GM12878 (cell line): ENCODE measurements around the gene P4HTM. TPM values are rescaled to one million over a fixed set of nuclear protein-coding genes. Genes with fewer than 3 reads are reported as not detected.

Experiments used
- ATAC-seq: fragments of 200-7000 bp; cut with Tn5 transposase; 3 replicates; pipeline ENCODE4 v1.9.1; 2020; ENCODE audit warnings: mild to moderate bottlenecking, moderate library complexity
- BruUV-seq: library from RNA; stranded (reverse); fragments of 400-500 nt; replicated peaks from 2 replicates; lab custom pipeline; 2021; lab: Mats Ljungman, UMichigan
- CTCF ChIA-PET: fragments of 300-600 bp; sonication (Branson Sonifier 250); formaldehyde crosslinking; extraction: SDS; loops from one replicate; lab custom pipeline; 2021; ENCODE audit warnings: inconsistent platforms; lab: Yijun Ruan, JAX
- POLR2A ChIA-PET: fragments of 350-600 bp; formaldehyde crosslinking; extraction: SDS; loops from one replicate; lab custom pipeline; 2021; ENCODE audit warnings: inconsistent platforms; lab: Charles Lee
- RAD21 ChIA-PET: fragments of 300-600 bp; sonication (Branson Sonifier 250); formaldehyde crosslinking; loops from one replicate; lab custom pipeline; 2023; ENCODE audit warnings: antibody characterized with exemption; ENCODE audit not compliant: unreplicated experiment; lab: Charles Lee
- SMC1A ChIA-PET: fragments of 300-600 bp; sonication (Branson Sonifier 250); formaldehyde crosslinking; loops from one replicate; lab custom pipeline; 2023; ENCODE audit not compliant: unreplicated experiment, uncharacterized antibody; lab: Charles Lee
- DNase-seq: peaks from one replicate; pipeline ENCODE4 v3.0.0-alpha.2; 2011; ENCODE audit warnings: low read depth, low spot score
- FAIRE-seq: peaks from 3 replicates; lab custom pipeline; 2011; peaks lifted over from hg19 to GRCh38; lab: Jason Lieb, UNC
- H2AFZ ChIP-seq: 2 replicates; pipeline ENCODE4 v1.6.0; 2011; ENCODE audit warnings: low read depth, low read length, control low read depth; ENCODE audit not compliant: control insufficient read depth
- H3K27ac ChIP-seq: 2 replicates; pipeline ENCODE4 v1.5.1; 2011; ENCODE audit warnings: control low read depth; ENCODE audit not compliant: control insufficient read depth, insufficient read depth
- H3K27me3 ChIP-seq, 2 experiments: replicated peaks in 1 of 2; 2 replicates each; pipeline versions ENCODE4 v1.6.0 to v1.6.1; 2011; ENCODE audit warnings: low read length in 1 of 2; ENCODE audit not compliant: control insufficient read depth in 2 of 2, insufficient read depth in 2 of 2
- H3K36me3 ChIP-seq, 2 experiments: 2 replicates each; pipeline ENCODE4 v1.5.1; 2011; ENCODE audit warnings: low read length in 1 of 2; ENCODE audit not compliant: control insufficient read depth in 2 of 2, insufficient read depth in 2 of 2
- H3K4me1 ChIP-seq: 2 replicates; pipeline ENCODE4 v1.6.1; 2011; ENCODE audit warnings: mild to moderate bottlenecking, low read length, moderate library complexity, mixed read lengths; ENCODE audit not compliant: control insufficient read depth, insufficient read depth
- H3K4me2 ChIP-seq: 2 replicates; pipeline ENCODE4 v1.6.0; 2011; ENCODE audit warnings: control low read depth; ENCODE audit not compliant: control insufficient read depth, insufficient read depth
- H3K4me3 ChIP-seq: fragments of 200-600 bp; sonication (generic); 2 replicates; pipeline ENCODE4 v1.5.1; 2016
- H3K79me2 ChIP-seq: 2 replicates; pipeline ENCODE4 v1.6.0; 2011; ENCODE audit warnings: low read length; ENCODE audit not compliant: control insufficient read depth, insufficient read depth
- H3K9ac ChIP-seq: 2 replicates; pipeline ENCODE4 v1.8.0; 2011; ENCODE audit warnings: low read length, control low read depth, mixed read lengths; ENCODE audit not compliant: control insufficient read depth, insufficient read depth
- H3K9me3 ChIP-seq: replicated peaks from 3 replicates; pipeline ENCODE4 v1.5.1; 2011; ENCODE audit warnings: mild to moderate bottlenecking, low read length; ENCODE audit not compliant: control insufficient read depth, insufficient read depth
- H4K20me1 ChIP-seq: 2 replicates; pipeline ENCODE4 v1.6.0; 2011; ENCODE audit not compliant: control insufficient read depth, insufficient read depth
- PRDM15 ChIP-seq: fragments of 450-650 bp; formaldehyde crosslinking; IDR thresholded peaks from 2 replicates; pipeline ENCODE4 v1.4.0; 2020; ENCODE audit warnings: mild to moderate bottlenecking, moderate library complexity
- SKIL ChIP-seq: fragments of 450-650 bp; IDR thresholded peaks from 2 replicates; pipeline ENCODE4 v1.6.1; 2017; ENCODE audit warnings: mild to moderate bottlenecking, low read depth, inconsistent platforms; ENCODE audit not compliant: poor library complexity, severe bottlenecking
- in situ Hi-C: fragments of 300-500 bp; cut with MboI; formaldehyde crosslinking; loops from 9 replicates; pipeline ENCODE4 v1.14.3; 2018; ENCODE audit warnings: mixed read lengths
- intact Hi-C: fragments of 100-400 bp; cut with micrococcal nuclease; formaldehyde crosslinking; loops from one replicate; pipeline ENCODE4 v1.14.2; 2022; ENCODE audit not compliant: unreplicated experiment
- polyA plus RNA-seq, 11 experiments: library from polyadenylated mRNA; depleted of rRNA in 4 of 11; unstranded in 6 of 11; stranded (reverse) in 5 of 11; fragments of >200 nt; fragmentation: Nextera tagmentation in 4 of 11; fragmentation: Illumina TruSeq in 1 of 11; extraction: Ambion mirVana in 4 of 11; extraction: Trizol in 1 of 11; gene quantifications; 1 replicate in 1 of 11; 2 replicates in 10 of 11; pipeline versions ENCODE4 v1.2.1 to v1.2.3, GENCODE V29; 2011 to 2016; ENCODE audit warnings: inconsistent platforms in 2 of 11, missing spikeins in 2 of 11, low read depth in 1 of 11
- total RNA-seq, 4 experiments: library from RNA; depleted of rRNA in 3 of 4; stranded (reverse); fragments of >200 nt in 3 of 4; fragmentation: Illumina TruSeq in 1 of 4; extraction: Trizol in 1 of 4; gene quantifications; 2 replicates each; pipeline versions ENCODE4 v1.2.1 to v1.2.3, GENCODE V29; 2013 to 2021

The P4HTM gene
- total and polyA plus RNA-seq, 10 of the 15 experiments (the other 5 are each of a cell fraction or from before 2014, with no cell fraction given), result 0.76 to 28.8 (median 22.9) TPM

- no TSS peak for BruUV-seq
- POLR2A ChIA-PET, result interaction anchor here (1.1 kb wide), 1 partner anchor 13 kb away, joined by 5 read pairs; the partner anchor contains the start of gene WDR6
- CTCF ChIA-PET, result no interaction called here
Measured at GRCh38 chr3:48993834-48994233, 3.8 kb downstream of the P4HTM start.

More at GRCh38 chr3:48993834-48994233, 3.8 kb downstream of the P4HTM start:
- Histone ChIP-seq H3K9ac (no peak overlapping the region), H3K36me3 (no peaks in the 10 kb centered on the region), H3K79me2 (peaks cover 28% of the 10 kb centered on the region), H2AFZ (no peak overlapping the region), H4K20me1 (no peaks in the 10 kb centered on the region), H3K27me3 (no peaks in the 10 kb centered on the region), H3K4me1 (peaks cover 18% of the 10 kb centered on the region), H3K9me3 (no peaks in the 10 kb centered on the region), H3K4me2 (no peak overlapping the region), H3K4me3 (no peak overlapping the region), H3K27ac (no peak overlapping the region)
- SMC1A ChIA-PET, result no interaction called here
- RAD21 ChIA-PET, result interaction anchor here (1.1 kb wide), 1 partner anchor 36 kb away, joined by 3 read pairs; the partner anchor contains the start of gene IMPDH2
- in situ Hi-C loops (no loop called here), intact Hi-C loops (no loop called here)
- no peak for DNase-seq
- no peak for TF ChIP-seq SKIL
- no peak for TF ChIP-seq PRDM15 (CRISPR knock-in tag)
- no peak for FAIRE-seq
- ATAC-seq, result no peak
